Measurements from ENCODE around the gene BAIAP3. TPM values are rescaled to one million over a fixed set of nuclear protein-coding genes. Genes with fewer than 3 reads are reported as not detected.

The BAIAP3 gene
- total and polyA plus RNA-seq, 10 of the 15 experiments (the other 5 are each of a cell fraction or from before 2014, with no cell fraction given) = 0.03 to 0.56 (median 0.17) TPM; not detected in 3

DNA sequence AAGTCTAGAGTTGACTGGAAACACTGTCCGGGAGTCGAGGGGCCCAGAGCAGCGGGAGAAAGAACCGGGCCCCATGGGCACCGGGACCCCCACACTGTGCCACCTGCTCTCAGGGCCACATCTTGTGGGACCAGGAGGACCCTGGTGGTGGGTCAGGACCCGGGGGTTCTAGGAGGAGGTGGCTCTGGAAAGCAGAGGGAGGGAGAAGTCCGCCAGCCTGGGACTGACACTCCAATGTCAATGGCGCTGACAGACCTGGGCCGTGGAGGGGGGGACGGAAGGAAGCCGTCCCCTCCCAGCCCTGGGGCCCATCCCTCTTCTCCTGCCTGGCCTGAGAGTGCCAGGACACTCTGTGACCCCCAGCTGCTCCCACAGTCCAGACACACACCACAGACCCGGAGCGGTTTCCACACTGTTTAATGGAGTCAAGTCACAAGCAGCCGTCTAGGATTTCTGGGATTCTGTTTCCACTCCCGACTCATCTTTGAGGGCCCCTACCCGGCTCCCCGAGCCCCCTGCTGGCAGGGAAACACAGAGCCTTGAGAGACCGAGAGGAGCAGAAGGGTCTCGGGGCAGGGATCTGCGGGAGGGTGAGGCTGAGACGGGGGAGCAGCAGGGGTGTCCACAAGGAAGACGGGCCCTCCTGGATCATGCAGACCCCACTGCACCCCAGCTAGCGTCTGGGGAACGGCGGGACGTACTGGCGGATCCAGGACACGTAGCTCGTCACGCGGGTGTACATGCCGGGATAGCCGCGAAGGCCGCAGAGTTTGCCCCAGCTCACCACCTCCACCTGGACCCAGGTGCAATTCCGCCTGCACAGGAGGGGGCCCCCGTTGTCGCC, 47.6 kb upstream of the BAIAP3 start:
- Histone ChIP-seq H3K9ac (ENCODE audit: control insufficient read depth, insufficient read depth, low read length) (no peak overlapping the region), H3K27ac (ENCODE audit: control insufficient read depth, insufficient read depth) (no peak overlapping the region), H3K4me3 (no peak overlapping the region), H4K20me1 (ENCODE audit: control insufficient read depth, insufficient read depth) (no peaks in the 10 kb centered on the region), H3K79me2 (ENCODE audit: control insufficient read depth, insufficient read depth, low read length) (no peaks in the 10 kb centered on the region), H3K4me1 (ENCODE audit: control insufficient read depth, insufficient read depth, low read length) (no peaks in the 10 kb centered on the region), H2AFZ (ENCODE audit: control insufficient read depth, low read depth, low read length) (no peak overlapping the region), H3K27me3 (replicated peaks in 1 of 2; ENCODE audit: control insufficient read depth in 2 of 2, insufficient read depth in 2 of 2, low read length in 1 of 2) (no peaks in the 10 kb centered on the region; a peak in 2 of 4 replicates), H3K9me3 (replicated peaks; ENCODE audit: control insufficient read depth, insufficient read depth, low read length) (no peaks in the 10 kb centered on the region), H3K4me2 (ENCODE audit: control insufficient read depth, insufficient read depth) (no peak overlapping the region), H3K36me3 (ENCODE audit: control insufficient read depth in 2 of 2, insufficient read depth in 2 of 2, low read length in 1 of 2) (no peaks in the 10 kb centered on the region)
- ChIA-PET POLR2A (no interaction called here), RAD21 (ENCODE audit: unreplicated experiment) (no interaction called here), SMC1A (ENCODE audit: uncharacterized antibody, unreplicated experiment) (no interaction called here), CTCF (no interaction called here)
- FAIRE-seq (no peak), DNase-seq (ENCODE audit: low read depth, low spot score) (no peak), ATAC-seq (no peak)
- 53% methylated on average over 29 of the region's 38 CpGs for WGBS (ENCODE audit: insufficient coverage, insufficient replicate concordance, low lambda C conversion rate, missing lambda C conversion rate)
- BruUV-seq (replicated peaks) = no TSS peak
- TF ChIP-seq SMARCA5 (IDR thresholded peaks at IDR 0.05) (no peak), NBN (IDR thresholded peaks at IDR 0.05) (no peak), ZNF274 (IDR thresholded peaks at IDR 0.05; ENCODE audit: insufficient read depth, insufficient read length) (no peak)
- TF ChIP-seq, protein P1, sequence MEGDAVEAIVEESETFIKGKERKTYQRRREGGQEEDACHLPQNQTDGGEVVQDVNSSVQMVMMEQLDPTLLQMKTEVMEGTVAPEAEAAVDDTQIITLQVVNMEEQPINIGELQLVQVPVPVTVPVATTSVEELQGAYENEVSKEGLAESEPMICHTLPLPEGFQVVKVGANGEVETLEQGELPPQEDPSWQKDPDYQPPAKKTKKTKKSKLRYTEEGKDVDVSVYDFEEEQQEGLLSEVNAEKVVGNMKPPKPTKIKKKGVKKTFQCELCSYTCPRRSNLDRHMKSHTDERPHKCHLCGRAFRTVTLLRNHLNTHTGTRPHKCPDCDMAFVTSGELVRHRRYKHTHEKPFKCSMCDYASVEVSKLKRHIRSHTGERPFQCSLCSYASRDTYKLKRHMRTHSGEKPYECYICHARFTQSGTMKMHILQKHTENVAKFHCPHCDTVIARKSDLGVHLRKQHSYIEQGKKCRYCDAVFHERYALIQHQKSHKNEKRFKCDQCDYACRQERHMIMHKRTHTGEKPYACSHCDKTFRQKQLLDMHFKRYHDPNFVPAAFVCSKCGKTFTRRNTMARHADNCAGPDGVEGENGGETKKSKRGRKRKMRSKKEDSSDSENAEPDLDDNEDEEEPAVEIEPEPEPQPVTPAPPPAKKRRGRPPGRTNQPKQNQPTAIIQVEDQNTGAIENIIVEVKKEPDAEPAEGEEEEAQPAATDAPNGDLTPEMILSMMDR (IDR thresholded peaks at IDR 0.05 in 2 of 3, conservative IDR thresholded peaks at IDR 0.05 in 1 of 3; ENCODE audit: control insufficient read depth in 2 of 3, extremely low read depth in 1 of 3, insufficient read depth in 1 of 3, low read depth in 3 of 3, low read length in 3 of 3) = 0 out of 6 replicates have a peak, but pooled peaks of 1 of the 3 experiments have one; percentile 1
- intact Hi-C loops (cut with micrococcal nuclease; ENCODE audit: unreplicated experiment) (no loop called here), in situ Hi-C loops (cut with MboI) (no loop called here)
